Thyroid gland (tissue), 4 donors: Measurements from ENCODE around the gene COP1. TPM values are rescaled to one million over a fixed set of nuclear protein-coding genes. Genes with fewer than 3 reads are reported as not detected.
"Not testable (repeated sequence)": the region's sequence is repeated elsewhere in the genome, so short reads cannot be mapped to it uniquely, and the experiment has no call there.

ENCODE experiments used
- DNase-seq, 2 donors: peaks; one replicate each; pipeline ENCODE4 v3.0.0-alpha.2; 2019
- H3K27ac ChIP-seq, 3 donors: fragments of 200-600 bp; sonication (generic); 1 replicate in 2 of 3; 2 replicates in 1 of 3; pipeline ENCODE4 v1.5.1; 2016 to 2019; ENCODE audit warnings: mild to moderate bottlenecking in 1 of 3, moderate library complexity in 1 of 3
- H3K27me3 ChIP-seq: fragments of 200-600 bp; sonication (generic); one replicate; pipeline ENCODE4 v1.5.1; 2019
- H3K36me3 ChIP-seq, 2 donors: fragments of 200-600 bp; sonication (generic); one replicate each; pipeline ENCODE4 v1.5.1; 2016 to 2019
- H3K4me1 ChIP-seq, 2 donors: fragments of 200-600 bp; sonication (generic); one replicate each; pipeline ENCODE4 v1.5.1; 2017 to 2019
- H3K4me3 ChIP-seq, 3 donors: fragments of 200-600 bp; sonication (generic); replicated peaks in 1 of 3; 1 replicate in 2 of 3; 2 replicates in 1 of 3; pipeline ENCODE4 v1.5.1; 2016; ENCODE audit warnings: mild to moderate bottlenecking in 1 of 3
- H3K9me3 ChIP-seq: fragments of 200-600 bp; sonication (generic); one replicate; pipeline ENCODE4 v1.5.1; 2017
- POLR2A ChIP-seq, 2 donors: fragments of 450-650 bp; IDR thresholded peaks; one replicate each; pipeline ENCODE4 v1.6.1; 2017; ENCODE audit warnings: antibody characterized with exemption in 2 of 2, mild to moderate bottlenecking in 2 of 2, moderate library complexity in 1 of 2
- WGBS, 2 donors: methylation state at CpG; one replicate each; pipeline ENCODE4 v1.1.5; 2017; 5-methylcytosine and 5-hydroxymethylcytosine counted together
- intact Hi-C: fragments of 100-400 bp; cut with DNase I; formaldehyde crosslinking; loops from one replicate; pipeline ENCODE4 v1.15.1; 2023
- total RNA-seq, 4 donors: library from RNA; depleted of rRNA; stranded (reverse); fragments of >200 nt; gene quantifications; one replicate each; pipeline ENCODE4 v1.2.3, GENCODE V29; 2016
- TF ChIP-seq, protein P1 (sequence below), 6 experiments: fragments of 200-600 bp in 3 of 6; fragments of 450-650 bp in 3 of 6; sonication (generic) in 3 of 6; IDR thresholded peaks; one replicate each; pipeline ENCODE4 v1.5.1; 2016 to 2019; ENCODE audit warnings: antibody characterized with exemption in 6 of 6, mild to moderate bottlenecking in 2 of 6, inconsistent platforms in 1 of 6, moderate library complexity in 1 of 6

COP1 gene
- total RNA-seq, 4 donors from 2014 or later: 67.8 to 116 (median 78.5) TPM

DNA sequence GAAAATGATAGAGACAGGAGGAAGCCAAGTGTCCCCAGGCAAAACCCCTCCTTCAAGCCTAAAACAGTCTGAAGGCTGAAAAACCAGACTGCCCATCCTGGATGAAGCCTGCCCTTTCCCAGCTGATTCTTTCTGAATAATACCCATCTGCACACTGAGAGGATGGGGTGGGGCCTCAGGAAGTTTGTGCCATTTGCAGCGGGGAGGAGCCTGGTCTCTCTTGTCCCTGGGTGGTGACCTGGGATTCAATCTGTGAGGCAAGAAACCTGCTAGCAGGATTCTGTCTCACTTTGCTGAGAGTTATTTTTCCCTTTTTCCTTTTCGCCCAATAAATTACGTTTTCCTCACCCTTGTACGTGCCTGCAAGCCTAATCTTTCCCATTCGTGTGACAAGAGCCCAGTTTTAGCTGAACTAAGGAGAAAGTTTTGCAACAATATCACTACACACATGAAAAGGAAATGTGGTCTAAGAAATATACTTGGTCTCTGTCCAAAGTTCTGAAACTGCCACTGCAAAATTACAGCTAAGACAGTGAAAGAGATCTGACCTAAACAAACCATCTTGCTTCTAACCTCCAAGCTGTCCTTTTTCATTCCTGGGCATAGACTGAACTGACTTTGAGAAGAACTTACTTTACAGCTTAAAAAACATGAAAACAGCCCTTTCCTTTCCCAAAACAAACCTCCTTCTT is 105.0 kb downstream of the COP1 start:
- TF ChIP-seq, protein P1, sequence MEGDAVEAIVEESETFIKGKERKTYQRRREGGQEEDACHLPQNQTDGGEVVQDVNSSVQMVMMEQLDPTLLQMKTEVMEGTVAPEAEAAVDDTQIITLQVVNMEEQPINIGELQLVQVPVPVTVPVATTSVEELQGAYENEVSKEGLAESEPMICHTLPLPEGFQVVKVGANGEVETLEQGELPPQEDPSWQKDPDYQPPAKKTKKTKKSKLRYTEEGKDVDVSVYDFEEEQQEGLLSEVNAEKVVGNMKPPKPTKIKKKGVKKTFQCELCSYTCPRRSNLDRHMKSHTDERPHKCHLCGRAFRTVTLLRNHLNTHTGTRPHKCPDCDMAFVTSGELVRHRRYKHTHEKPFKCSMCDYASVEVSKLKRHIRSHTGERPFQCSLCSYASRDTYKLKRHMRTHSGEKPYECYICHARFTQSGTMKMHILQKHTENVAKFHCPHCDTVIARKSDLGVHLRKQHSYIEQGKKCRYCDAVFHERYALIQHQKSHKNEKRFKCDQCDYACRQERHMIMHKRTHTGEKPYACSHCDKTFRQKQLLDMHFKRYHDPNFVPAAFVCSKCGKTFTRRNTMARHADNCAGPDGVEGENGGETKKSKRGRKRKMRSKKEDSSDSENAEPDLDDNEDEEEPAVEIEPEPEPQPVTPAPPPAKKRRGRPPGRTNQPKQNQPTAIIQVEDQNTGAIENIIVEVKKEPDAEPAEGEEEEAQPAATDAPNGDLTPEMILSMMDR (IDR thresholded peaks at IDR 0.05): no peak
- no peak for TF ChIP-seq POLR2A (IDR thresholded peaks at IDR 0.05)
- no peak overlapping the region for H3K4me3 ChIP-seq
- WGBS, 2 donors: 95 to 97% methylated on average over 5 of the region's 5 CpGs
- no peaks in the 10 kb centered on the region for H3K9me3 ChIP-seq
- DNase-seq: no peak
- no peaks in the 10 kb centered on the region for H3K4me1 ChIP-seq
- H3K27ac ChIP-seq: no peak overlapping the region
- H3K36me3 ChIP-seq: peaks cover 13 to 21% of the 10 kb centered on the region in 2 donors
- intact Hi-C loops: no loop called here
- H3K27me3 ChIP-seq: no peaks in the 10 kb centered on the region

DNA sequence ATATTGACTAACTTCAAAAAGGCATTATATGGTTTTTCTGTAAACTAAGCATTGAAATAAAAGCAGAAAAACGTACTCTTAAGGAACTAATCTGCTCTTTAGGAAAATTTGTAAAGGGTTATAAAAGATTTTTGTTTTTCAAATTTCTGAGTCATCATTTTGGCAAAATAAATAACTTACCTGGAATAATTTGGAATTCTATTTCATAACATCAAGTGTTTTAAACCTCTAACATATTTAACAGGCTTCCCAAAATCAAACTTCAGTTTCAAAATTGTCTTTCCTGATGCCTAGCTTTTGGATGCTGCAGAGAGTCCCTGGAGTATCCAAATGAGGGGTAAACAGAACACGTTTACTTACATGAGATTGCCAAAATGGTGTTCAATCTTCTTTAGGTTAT is 108.5 kb downstream of the COP1 start:
- intact Hi-C loops: no loop called here
- 99% methylated on average over 2 of the region's 2 CpGs for WGBS, 2 donors
- Histone ChIP-seq H3K4me1 (no peaks in the 10 kb centered on the region), H3K36me3 (peaks cover 13 to 21% of the 10 kb centered on the region in 2 donors), H3K9me3 (no peaks in the 10 kb centered on the region), H3K27ac (no peak overlapping the region), H3K4me3 (no peak overlapping the region), H3K27me3 (no peaks in the 10 kb centered on the region)
- no peak for DNase-seq
- TF ChIP-seq, protein P1 (IDR thresholded peaks at IDR 0.05): no peak
- TF ChIP-seq POLR2A (IDR thresholded peaks at IDR 0.05): no peak

DNA sequence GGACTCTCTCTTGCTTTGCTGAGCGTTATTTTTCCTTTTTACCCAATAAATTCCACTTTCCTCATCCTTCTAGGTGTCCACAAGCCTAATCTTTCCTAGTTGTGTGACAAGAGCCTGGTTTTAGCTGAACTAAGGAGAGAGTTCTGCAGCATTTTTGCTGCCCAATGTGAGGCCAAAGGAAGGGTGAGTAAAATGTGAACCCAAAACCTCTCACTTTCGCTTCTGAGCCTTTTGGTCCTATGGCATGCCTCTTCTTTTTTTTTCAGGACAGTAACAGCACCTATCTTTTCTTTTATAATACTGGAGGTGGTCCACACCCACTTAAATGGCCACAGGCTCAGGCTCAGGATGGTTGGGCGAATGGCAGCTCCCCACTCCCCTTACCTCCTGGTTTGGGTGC is 111.1 kb downstream of the COP1 start:
- intact Hi-C loops: no loop called here
- Histone ChIP-seq H3K36me3 (peaks cover 13 to 21% of the 10 kb centered on the region in 2 donors), H3K9me3 (no peaks in the 10 kb centered on the region), H3K4me3 (no peak overlapping the region), H3K4me1 (no peaks in the 10 kb centered on the region), H3K27ac (no peak overlapping the region), H3K27me3 (no peaks in the 10 kb centered on the region)
- DNase-seq: no peak
- no peak for TF ChIP-seq POLR2A (IDR thresholded peaks at IDR 0.05)
- TF ChIP-seq, protein P1 (IDR thresholded peaks at IDR 0.05): no peak
- 97 to 100% methylated on average over 3 of the region's 3 CpGs for WGBS, 2 donors

DNA sequence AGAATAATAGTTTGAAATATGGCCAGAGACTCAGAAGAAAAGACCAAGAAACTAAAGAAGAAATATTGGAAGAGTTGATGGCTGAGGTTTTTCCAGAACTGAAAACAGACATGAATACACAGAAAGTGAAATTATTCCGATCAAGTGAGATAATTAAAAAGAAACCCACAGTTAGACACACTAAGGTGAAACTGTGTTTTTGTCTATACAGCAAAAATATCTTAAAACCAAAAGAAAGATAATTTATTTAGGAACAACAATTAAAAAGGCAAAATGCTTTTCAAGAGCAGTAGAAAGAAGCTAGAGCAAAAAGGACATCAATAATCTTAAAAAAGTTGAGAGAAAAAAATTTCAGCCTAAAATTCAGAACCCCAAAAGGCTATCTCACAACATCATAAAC is 116.3 kb downstream of the COP1 start:
- Histone ChIP-seq H3K36me3 (no peaks in the 10 kb centered on the region), H3K27ac (no peak overlapping the region), H3K9me3 (no peaks in the 10 kb centered on the region), H3K4me1 (no peaks in the 10 kb centered on the region), H3K27me3 (no peaks in the 10 kb centered on the region), H3K4me3 (no peak overlapping the region)
- no peak for DNase-seq
- WGBS, 2 donors: 95 to 97% methylated on average over 1 of the region's 1 CpG
- intact Hi-C loops: no loop called here
- TF ChIP-seq, protein P1 (IDR thresholded peaks at IDR 0.05): no peak
- TF ChIP-seq POLR2A (IDR thresholded peaks at IDR 0.05): no peak

DNA sequence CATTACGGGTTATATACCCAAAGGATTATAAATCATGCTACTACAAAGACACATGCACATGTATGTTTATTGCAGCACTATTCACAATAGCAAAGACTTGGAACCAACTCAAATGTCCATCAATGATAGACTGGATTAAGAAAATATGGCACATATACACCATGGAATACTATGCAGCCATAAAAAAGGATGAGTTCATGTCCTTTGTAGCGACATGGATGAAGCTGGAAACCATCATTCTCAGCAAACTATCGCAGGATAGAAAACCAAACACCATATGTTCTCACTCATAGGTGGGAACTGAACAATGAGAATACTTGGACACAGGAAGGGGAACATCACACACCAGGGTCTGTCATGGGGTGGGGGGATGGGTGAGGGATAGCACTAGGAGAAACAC is 119.3 kb downstream of the COP1 start:
- H3K9me3 ChIP-seq, H3K36me3 ChIP-seq, DNase-seq, H3K27me3 ChIP-seq, H3K4me3 ChIP-seq, H3K4me1 ChIP-seq, intact Hi-C loops, H3K27ac ChIP-seq: not testable (repeated sequence)
- 97 to 99% methylated on average over 3 of the region's 3 CpGs for WGBS, 2 donors
